ENCODE data around the gene TSPAN18.

The TSPAN18 gene

GRCh38 chr11:44725016-44725685 is 1.6 kb upstream of the TSPAN18 start:
- no peak for TF ChIP-seq ZNF274 (IDR thresholded peaks at IDR 0.05; ENCODE audit: low read depth, low read length)
- no peak overlapping the region for H3K4me3 ChIP-seq (ENCODE audit: low read length)

GRCh38 chr11:44725757-44726282 is 942 bp upstream of the TSPAN18 start:
- TF ChIP-seq ZNF274 (IDR thresholded peaks at IDR 0.05; ENCODE audit: low read depth, low read length), result no peak
- no peak overlapping the region for H3K4me3 ChIP-seq (ENCODE audit: low read length)

DNA sequence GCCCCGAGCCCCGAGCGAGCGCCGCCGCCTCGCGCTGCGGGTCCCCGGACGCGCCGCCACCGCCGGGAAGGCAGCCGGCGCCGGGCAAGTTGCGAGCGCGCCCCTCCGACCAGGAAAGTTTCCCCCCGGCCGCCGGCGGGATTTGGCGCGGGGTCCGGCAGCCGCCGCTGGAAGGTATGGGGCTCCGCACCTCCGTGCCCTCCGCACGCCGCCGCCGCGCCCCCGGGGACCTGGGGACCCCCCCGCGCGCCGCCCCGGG is 281 bp downstream of the TSPAN18 start:
- no peak for TF ChIP-seq ZNF274 (IDR thresholded peaks at IDR 0.05; ENCODE audit: low read depth, low read length)
- H3K4me3 ChIP-seq (ENCODE audit: low read length), result peak overlapping the region; percentile 66; the same call in 1 of the 2 replicates

DNA sequence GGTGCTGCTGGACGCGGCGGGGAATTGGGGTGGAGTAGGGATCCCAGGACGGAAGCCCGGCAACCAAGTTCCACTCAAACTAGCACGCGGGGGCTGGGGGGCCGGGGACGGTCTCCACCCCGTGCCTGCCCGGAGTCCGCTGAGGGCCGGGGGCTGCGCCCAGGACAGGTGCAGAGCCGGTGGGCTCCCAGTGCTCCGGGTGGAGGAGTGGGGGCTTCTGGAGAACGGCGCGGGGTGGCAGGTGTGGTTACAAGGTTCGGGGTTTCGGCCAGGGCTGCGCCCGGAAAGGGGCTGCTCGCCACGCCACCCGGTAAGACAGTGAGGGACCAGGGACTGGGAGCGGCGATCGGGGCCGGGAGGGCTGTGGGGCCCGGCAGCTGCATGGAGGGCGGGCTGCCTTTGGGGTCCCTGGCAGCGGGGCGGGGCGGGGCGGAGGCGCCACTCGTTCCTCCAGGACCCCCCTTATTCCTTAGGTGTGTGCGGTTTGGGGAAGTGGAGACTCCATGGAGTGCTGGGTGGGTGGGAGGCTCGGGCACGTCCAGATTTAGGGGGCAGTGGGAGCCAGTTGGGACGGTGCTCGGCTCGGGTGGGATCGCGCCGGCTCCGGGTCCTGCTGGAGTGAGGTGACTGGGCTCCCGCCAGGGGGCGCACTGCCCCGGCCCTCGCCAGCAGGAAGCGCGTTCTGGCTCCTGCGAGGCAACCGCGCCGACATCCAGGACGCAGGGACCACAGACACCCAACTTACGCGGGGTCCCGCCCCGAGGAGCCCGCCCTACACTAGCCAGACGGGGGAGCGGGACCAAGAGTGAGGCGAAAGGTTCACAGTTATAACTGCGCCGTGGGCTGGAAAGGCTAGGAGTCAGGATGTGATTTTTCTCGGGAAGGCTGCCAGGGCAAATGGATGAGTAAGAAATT is 868 bp downstream of the TSPAN18 start:
- no peak for TF ChIP-seq ZNF274 (IDR thresholded peaks at IDR 0.05; ENCODE audit: low read depth, low read length)
- peak overlapping the region; percentile 66; the same call in 1 of the 2 replicates for H3K4me3 ChIP-seq (ENCODE audit: low read length)

GRCh38 chr11:44728491-44728910 is 1.7 kb downstream of the TSPAN18 start:
- TF ChIP-seq ZNF274 (IDR thresholded peaks at IDR 0.05; ENCODE audit: low read depth, low read length), result no peak
- no peak overlapping the region for H3K4me3 ChIP-seq (ENCODE audit: low read length)

GRCh38 chr11:44729063-44729462 is 2.3 kb downstream of the TSPAN18 start:
- TF ChIP-seq ZNF274 (IDR thresholded peaks at IDR 0.05; ENCODE audit: low read depth, low read length), result no peak
- H3K4me3 ChIP-seq (ENCODE audit: low read length), result no peak overlapping the region

- no peak overlapping the region for H3K4me3 ChIP-seq (ENCODE audit: low read length)
- no peak for TF ChIP-seq ZNF274 (IDR thresholded peaks at IDR 0.05; ENCODE audit: low read depth, low read length)
Measured at GRCh38 chr11:44729713-44730112, 3.0 kb downstream of the TSPAN18 start.

GRCh38 chr11:44730775-44731174 is 4.0 kb downstream of the TSPAN18 start:
- no peak for TF ChIP-seq ZNF274 (IDR thresholded peaks at IDR 0.05; ENCODE audit: low read depth, low read length)

DNA sequence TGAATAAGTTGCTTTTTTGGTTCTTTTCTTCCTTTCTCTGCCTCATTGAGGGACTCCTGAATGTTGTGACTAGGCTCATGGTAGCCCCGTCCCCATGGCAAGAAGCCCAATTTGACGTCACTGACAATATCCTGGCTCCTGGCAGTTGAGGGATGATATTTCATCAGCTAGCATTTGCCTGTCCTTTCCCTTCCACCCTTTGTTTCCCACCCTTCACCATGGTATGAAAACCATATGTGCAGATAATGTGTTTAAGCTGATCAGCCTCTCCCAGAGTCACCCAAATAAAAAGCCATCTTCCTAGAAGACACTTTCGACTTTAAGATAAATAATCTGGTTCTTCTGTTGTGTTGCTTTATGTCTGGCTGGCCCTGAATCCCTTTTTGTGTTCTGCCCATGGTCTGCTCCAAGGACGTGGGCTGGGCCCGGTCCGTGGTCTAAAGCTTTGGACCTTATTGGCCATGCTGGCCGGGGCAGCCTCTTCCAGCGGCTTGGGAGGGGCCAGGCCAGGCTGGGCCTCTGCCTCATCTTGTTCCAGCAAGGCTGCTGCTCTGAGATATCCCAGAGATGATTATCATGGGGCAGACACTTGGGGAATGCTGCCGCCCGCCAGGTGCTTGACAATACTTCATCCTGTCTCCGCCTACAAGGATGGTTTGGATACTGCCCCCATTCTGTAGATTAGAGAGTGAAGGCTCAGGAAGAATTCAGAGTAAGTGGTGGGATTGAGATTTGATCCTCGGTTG is 5.1 kb downstream of the TSPAN18 start:
- no peak for TF ChIP-seq ZNF274 (IDR thresholded peaks at IDR 0.05; ENCODE audit: low read depth, low read length)

More at GRCh38 chr11:44730775-44731174, 4.0 kb downstream of the TSPAN18 start:
- no peak overlapping the region for H3K4me3 ChIP-seq (ENCODE audit: low read length)

GRCh38 chr11:44732564-44732963 is 5.8 kb downstream of the TSPAN18 start:
- no peak overlapping the region for H3K4me3 ChIP-seq (ENCODE audit: low read length)
- no peak for TF ChIP-seq ZNF274 (IDR thresholded peaks at IDR 0.05; ENCODE audit: low read depth, low read length)

More for the DNA sequence above, 5.1 kb downstream of the TSPAN18 start:
- H3K4me3 ChIP-seq (ENCODE audit: low read length), result no peak overlapping the region

- H3K4me3 ChIP-seq (ENCODE audit: low read length), result no peak overlapping the region
- no peak for TF ChIP-seq ZNF274 (IDR thresholded peaks at IDR 0.05; ENCODE audit: low read depth, low read length)
Measured at GRCh38 chr11:44733877-44734276, 7.1 kb downstream of the TSPAN18 start.

DNA sequence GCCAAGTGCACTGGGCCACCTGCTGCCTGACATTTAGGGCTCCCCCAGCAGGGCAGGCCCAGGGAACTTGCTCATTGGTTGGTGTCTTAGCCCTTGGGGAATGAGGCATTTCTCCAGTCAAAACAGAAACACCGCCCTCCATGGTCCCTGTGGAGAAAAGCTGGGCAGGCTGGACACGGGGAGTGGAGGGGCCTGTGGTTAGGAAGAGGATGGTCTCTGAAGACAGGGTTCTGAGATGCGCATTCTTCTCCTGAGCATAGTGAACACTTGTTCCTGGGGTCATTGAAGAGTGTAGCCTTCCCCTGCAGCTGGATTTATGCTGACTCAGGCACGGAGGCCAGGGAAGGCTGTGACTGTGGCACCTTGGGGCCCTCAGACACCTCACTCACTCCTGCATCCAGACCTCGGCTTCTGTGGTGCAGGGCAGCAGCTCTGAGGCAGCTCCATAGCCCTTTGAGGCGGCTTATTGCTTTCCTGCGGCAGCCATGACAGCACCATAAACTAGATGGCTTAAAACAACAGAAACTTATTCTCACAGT is 8.2 kb downstream of the TSPAN18 start:
- no peak for TF ChIP-seq ZNF274 (IDR thresholded peaks at IDR 0.05; ENCODE audit: low read depth, low read length)
- H3K4me3 ChIP-seq (ENCODE audit: low read length), result no peak overlapping the region

DNA sequence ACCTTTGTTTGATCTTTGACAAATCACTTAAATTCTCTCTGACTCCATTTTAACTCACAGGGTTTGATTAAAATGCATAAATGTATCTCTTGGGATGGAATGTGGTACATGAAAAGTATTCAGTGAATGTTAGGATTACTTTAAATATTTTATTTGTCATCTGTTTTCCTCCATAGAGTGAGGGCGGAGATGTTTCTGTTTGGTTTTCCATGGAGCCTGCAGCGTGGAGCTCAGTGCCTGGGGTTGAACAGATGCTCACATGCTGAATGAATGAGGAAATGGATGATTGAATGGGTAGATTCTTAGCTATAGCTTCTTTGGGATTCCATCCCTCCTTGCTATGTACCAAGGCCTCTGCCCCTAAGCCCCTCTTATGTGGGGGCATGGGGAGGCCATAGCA is 10.0 kb downstream of the TSPAN18 start:
- TF ChIP-seq ZNF274 (IDR thresholded peaks at IDR 0.05; ENCODE audit: low read depth, low read length), result no peak
- no peak overlapping the region for H3K4me3 ChIP-seq (ENCODE audit: low read length)

Measured in GM08714 (cell line).